Amniotic stem cell (primary cell): ENCODE measurements around the gene CA10.
A peak's percentile ranks its signal among the peaks of the same experiment; 100 is the strongest.

Experiments
- DNase-seq: peaks from one replicate; lab custom pipeline; 2025; lab: John Stamatoyannopoulos, UW

Gene CA10

GRCh38 chr17:51765282-51766135 is 393.0 kb downstream of the CA10 start:
- no peak for DNase-seq

- peak; percentile 8 for DNase-seq
Observed at GRCh38 chr17:51764387-51764971, 394.0 kb downstream of the CA10 start.

- DNase-seq = no peak
Observed at GRCh38 chr17:51763058-51763457, 395.5 kb downstream of the CA10 start.

GRCh38 chr17:51761105-51761504 is 397.4 kb downstream of the CA10 start:
- DNase-seq = no peak

- no peak for DNase-seq
Observed at GRCh38 chr17:51759260-51759659, 399.3 kb downstream of the CA10 start.

- DNase-seq = no peak
Observed at GRCh38 chr17:51751072-51751471, 407.4 kb downstream of the CA10 start.

GRCh38 chr17:51748749-51749604 is 409.5 kb downstream of the CA10 start:
- no peak for DNase-seq

- no peak for DNase-seq
Observed at GRCh38 chr17:51746421-51746820, 412.1 kb downstream of the CA10 start.

- no peak for DNase-seq
Observed at GRCh38 chr17:51745993-51746392, 412.5 kb downstream of the CA10 start.

- DNase-seq = no peak
Observed at GRCh38 chr17:51743477-51743876, 415.0 kb downstream of the CA10 start.

GRCh38 chr17:51742571-51742970 is 415.9 kb downstream of the CA10 start:
- no peak for DNase-seq

- DNase-seq = no peak
Observed at GRCh38 chr17:51741458-51741857, 417.1 kb downstream of the CA10 start.

GRCh38 chr17:51740531-51740930 is 418.0 kb downstream of the CA10 start:
- DNase-seq = no peak

- no peak for DNase-seq
Observed at GRCh38 chr17:51739245-51739886, 419.1 kb downstream of the CA10 start.

- DNase-seq = no peak
Observed at GRCh38 chr17:51736356-51736755, 422.2 kb downstream of the CA10 start.

- no peak for DNase-seq
Observed at GRCh38 chr17:51734976-51735375, 423.5 kb downstream of the CA10 start.

GRCh38 chr17:51734462-51734861 is 424.1 kb downstream of the CA10 start:
- DNase-seq = no peak

- DNase-seq = no peak
Observed at GRCh38 chr17:51733166-51733565, 425.3 kb downstream of the CA10 start.

GRCh38 chr17:51731941-51732722 is 426.4 kb downstream of the CA10 start:
- DNase-seq = no peak

- DNase-seq = no peak
Observed at GRCh38 chr17:51730303-51731050, 428.0 kb downstream of the CA10 start.

- no peak for DNase-seq
Observed at GRCh38 chr17:51725185-51725584, 433.3 kb downstream of the CA10 start.
